OCI-LY1 (cell line): ENCODE data around the gene ZNF862.

Source experiments
- H2AFZ ChIP-seq: fragments of 200-600 bp; sonication (generic), shearing (Covaris generic); 2 replicates; pipeline ENCODE4 v1.6.0; 2014; ENCODE audit warnings: antibody characterized with exemption, mild to moderate bottlenecking, low read length
- H3F3A ChIP-seq: fragments of 200-600 bp; sonication (generic), shearing (Covaris generic); 2 replicates; pipeline ENCODE4 v1.6.0; 2014; ENCODE audit warnings: mild to moderate bottlenecking, antibody characterized with exemption, low read length, moderate library complexity; ENCODE audit not compliant: insufficient read depth
- H3K27ac ChIP-seq: fragments of 200-600 bp; sonication (generic); 2 replicates; pipeline ENCODE4 v1.5.1; 2014; ENCODE audit warnings: low read length, mixed run types, mild to moderate bottlenecking, low read depth; ENCODE audit not compliant: poor library complexity, severe bottlenecking
- H3K27me3 ChIP-seq: fragments of 200-600 bp; sonication (generic); 2 replicates; pipeline ENCODE4 v1.6.0; 2014; ENCODE audit warnings: antibody characterized with exemption, mild to moderate bottlenecking, low read length, moderate library complexity; ENCODE audit not compliant: insufficient read depth
- H3K36me3 ChIP-seq: fragments of 200-600 bp; sonication (generic); 2 replicates; pipeline ENCODE4 v1.6.1; 2014; ENCODE audit warnings: mild to moderate bottlenecking, antibody characterized with exemption, low read length, moderate library complexity, mixed read lengths; ENCODE audit not compliant: insufficient read depth
- H3K4me1 ChIP-seq: fragments of 200-600 bp; sonication (generic); 2 replicates; pipeline ENCODE4 v1.5.1; 2014; ENCODE audit warnings: mild to moderate bottlenecking, low read length, moderate library complexity; ENCODE audit not compliant: insufficient read depth, severe bottlenecking
- H3K4me2 ChIP-seq: fragments of 200-600 bp; sonication (generic), shearing (Covaris generic); 2 replicates; pipeline ENCODE4 v1.6.1; 2014; ENCODE audit warnings: low read length
- H3K4me3 ChIP-seq: fragments of 200-600 bp; sonication (generic); 2 replicates; pipeline ENCODE4 v1.5.1; 2014; ENCODE audit warnings: low read length, low read depth, mild to moderate bottlenecking, mixed read lengths; ENCODE audit not compliant: poor library complexity, severe bottlenecking
- H3K79me2 ChIP-seq: fragments of 200-600 bp; shearing (Covaris generic); 2 replicates; pipeline ENCODE4 v1.6.1; 2016; ENCODE audit warnings: mixed run types, low read length, mixed read lengths; ENCODE audit not compliant: insufficient read depth
- H3K9ac ChIP-seq: fragments of 200-600 bp; sonication (generic), shearing (Covaris generic); 2 replicates; pipeline ENCODE4 v1.6.1; 2014; ENCODE audit warnings: mild to moderate bottlenecking, low read length, mixed read lengths
- H3K9me2 ChIP-seq: fragments of 200-600 bp; sonication (generic), shearing (Covaris generic); 2 replicates; pipeline ENCODE4 v1.6.1; 2014; ENCODE audit warnings: low read depth, mild to moderate bottlenecking, low read length, mixed read lengths
- H3K9me3 ChIP-seq: fragments of 200-600 bp; shearing (Covaris generic); 2 replicates; pipeline ENCODE4 v1.6.1; 2014; ENCODE audit warnings: low read length, mixed read lengths
- H4K20me1 ChIP-seq: fragments of 200-600 bp; sonication (generic), shearing (Covaris generic); 2 replicates; pipeline ENCODE4 v1.6.0; 2016; ENCODE audit warnings: mild to moderate bottlenecking, low read length; ENCODE audit not compliant: insufficient read depth
- EZH2 ChIP-seq: fragments of 200-600 bp; sonication (generic), shearing (Covaris generic); IDR thresholded peaks from 2 replicates; pipeline ENCODE4 v1.8.0; 2017; ENCODE audit warnings: borderline replicate concordance, mixed run types, mild to moderate bottlenecking, antibody characterized with exemption, low read length, moderate library complexity, mixed read lengths
- TF ChIP-seq, protein P1 (sequence below): fragments of 200-600 bp; sonication (generic), shearing (Covaris generic); IDR thresholded peaks from 2 replicates; pipeline ENCODE4 v1.5.1; 2017; ENCODE audit warnings: mild to moderate bottlenecking, antibody characterized with exemption, low read length, moderate library complexity, mixed read lengths

The ZNF862 gene

DNA sequence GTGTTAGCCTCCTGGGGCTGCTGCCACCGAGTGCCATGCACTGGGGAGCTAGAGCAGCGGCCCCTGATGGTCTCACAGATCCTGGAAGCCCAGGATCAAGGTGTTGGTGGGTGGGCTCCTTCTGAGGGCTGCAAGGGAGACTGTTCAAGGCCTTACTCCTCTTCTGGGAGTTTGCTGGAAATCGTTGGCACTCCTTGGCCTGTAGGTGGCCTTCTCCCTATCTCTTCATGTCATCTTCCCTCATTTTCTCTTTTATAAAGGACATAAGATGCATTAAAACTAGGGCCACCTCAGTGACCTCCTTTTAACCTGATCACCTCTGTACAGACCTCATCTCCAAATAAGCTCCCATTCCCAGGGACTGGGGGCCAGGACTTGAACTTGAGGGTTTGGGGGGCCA is 27.0 kb upstream of the ZNF862 start:
- Histone ChIP-seq H3K4me2 (no peak overlapping the region), H3K27ac (no peak overlapping the region), H3K4me3 (no peak overlapping the region), H3K9me2 (no peaks in the 10 kb centered on the region), H2AFZ (no peak overlapping the region), H3F3A (no peaks in the 10 kb centered on the region), H3K9ac (no peak overlapping the region), H4K20me1 (no peaks in the 10 kb centered on the region), H3K4me1 (no peaks in the 10 kb centered on the region), H3K36me3 (no peaks in the 10 kb centered on the region), H3K9me3 (no peaks in the 10 kb centered on the region), H3K79me2 (no peaks in the 10 kb centered on the region), H3K27me3 (no peaks in the 10 kb centered on the region; the same call in 1 of the 2 replicates)
- no peak for TF ChIP-seq EZH2
- TF ChIP-seq, protein P1, sequence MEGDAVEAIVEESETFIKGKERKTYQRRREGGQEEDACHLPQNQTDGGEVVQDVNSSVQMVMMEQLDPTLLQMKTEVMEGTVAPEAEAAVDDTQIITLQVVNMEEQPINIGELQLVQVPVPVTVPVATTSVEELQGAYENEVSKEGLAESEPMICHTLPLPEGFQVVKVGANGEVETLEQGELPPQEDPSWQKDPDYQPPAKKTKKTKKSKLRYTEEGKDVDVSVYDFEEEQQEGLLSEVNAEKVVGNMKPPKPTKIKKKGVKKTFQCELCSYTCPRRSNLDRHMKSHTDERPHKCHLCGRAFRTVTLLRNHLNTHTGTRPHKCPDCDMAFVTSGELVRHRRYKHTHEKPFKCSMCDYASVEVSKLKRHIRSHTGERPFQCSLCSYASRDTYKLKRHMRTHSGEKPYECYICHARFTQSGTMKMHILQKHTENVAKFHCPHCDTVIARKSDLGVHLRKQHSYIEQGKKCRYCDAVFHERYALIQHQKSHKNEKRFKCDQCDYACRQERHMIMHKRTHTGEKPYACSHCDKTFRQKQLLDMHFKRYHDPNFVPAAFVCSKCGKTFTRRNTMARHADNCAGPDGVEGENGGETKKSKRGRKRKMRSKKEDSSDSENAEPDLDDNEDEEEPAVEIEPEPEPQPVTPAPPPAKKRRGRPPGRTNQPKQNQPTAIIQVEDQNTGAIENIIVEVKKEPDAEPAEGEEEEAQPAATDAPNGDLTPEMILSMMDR = peak; percentile 35

DNA sequence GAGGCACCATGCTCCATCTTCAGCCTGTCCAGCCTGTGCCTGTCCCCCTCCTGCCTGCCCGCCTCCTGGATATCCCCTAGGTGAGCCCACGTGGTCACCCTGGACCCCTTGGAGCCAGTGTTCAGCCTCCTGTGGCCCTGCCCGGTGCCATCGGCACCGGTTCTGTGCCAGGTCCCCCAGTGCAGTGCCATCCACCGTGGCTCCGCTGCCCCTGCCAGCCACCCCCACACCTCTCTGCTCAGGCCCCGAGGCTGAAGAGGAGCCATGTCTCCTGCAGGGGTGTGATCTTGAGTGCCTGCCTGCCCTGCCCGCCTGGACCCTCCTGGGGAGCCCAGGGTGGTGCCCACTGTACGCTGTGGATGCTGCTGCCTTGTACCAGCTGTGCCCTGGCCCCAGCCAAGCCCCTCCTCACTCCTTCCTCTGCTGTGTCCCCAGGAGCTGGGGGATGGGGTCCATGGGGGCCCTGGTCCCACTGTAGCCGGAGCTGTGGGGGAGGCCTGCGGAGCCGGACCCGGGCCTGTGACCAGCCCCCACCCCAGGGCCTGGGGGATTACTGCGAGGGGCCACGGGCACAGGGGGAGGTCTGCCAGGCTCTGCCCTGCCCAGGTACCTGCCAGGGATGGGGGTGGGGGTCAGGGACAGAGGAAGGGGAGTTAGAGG is 26.2 kb upstream of the ZNF862 start:
- Histone ChIP-seq H3K4me3 (no peak overlapping the region), H3K4me2 (no peak overlapping the region), H3K9me3 (no peaks in the 10 kb centered on the region), H3K9me2 (no peaks in the 10 kb centered on the region), H3K27me3 (no peaks in the 10 kb centered on the region; the same call in 1 of the 2 replicates), H3K27ac (no peak overlapping the region), H2AFZ (no peak overlapping the region), H3K36me3 (no peaks in the 10 kb centered on the region), H4K20me1 (no peaks in the 10 kb centered on the region), H3K4me1 (no peaks in the 10 kb centered on the region), H3F3A (no peaks in the 10 kb centered on the region), H3K9ac (no peak overlapping the region), H3K79me2 (no peaks in the 10 kb centered on the region)
- TF ChIP-seq, protein P1 = no peak
- no peak for TF ChIP-seq EZH2

DNA sequence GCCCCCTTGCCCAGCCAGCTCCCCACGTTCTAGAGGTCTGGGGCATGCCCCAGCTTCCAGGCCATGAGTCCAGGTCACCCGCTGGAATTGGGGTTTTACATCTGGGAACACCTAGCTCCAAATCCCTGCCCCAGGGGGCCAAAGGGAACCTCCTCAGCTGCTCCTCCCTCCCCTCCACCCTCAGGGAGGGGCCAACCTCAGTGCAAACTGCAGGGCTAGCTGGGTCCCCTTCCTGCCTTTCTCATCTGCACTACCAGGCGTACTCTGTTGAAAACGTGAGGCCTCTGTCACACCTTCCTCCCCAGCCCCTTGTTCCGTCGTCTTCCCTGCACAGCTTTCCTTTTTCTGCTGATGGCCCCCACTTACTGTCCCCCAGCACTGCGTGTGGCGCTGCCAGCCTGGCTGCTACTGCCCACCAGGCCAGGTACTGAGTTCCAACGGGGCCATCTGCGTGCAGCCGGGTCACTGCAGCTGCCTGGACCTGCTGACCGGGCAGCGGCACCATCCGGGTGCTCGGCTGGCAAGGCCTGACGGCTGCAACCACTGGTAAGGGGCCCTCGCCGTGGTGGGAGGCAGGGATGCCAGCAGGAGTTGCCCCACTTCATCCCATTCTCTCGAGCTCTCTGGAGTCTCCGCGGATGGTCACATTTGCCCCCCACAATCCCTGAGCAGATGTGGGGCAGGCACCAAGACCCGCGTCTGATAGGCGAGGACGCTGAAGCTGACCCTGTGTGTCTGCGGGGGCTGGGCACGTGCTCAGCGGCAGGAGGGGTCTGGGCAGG is 24.7 kb upstream of the ZNF862 start:
- no peak overlapping the region for H3K4me2 ChIP-seq
- no peak overlapping the region for H2AFZ ChIP-seq
- H3K9ac ChIP-seq = no peak overlapping the region
- H3K27ac ChIP-seq = no peak overlapping the region
- H4K20me1 ChIP-seq = no peaks in the 10 kb centered on the region
- no peak overlapping the region for H3K4me3 ChIP-seq
- H3K4me1 ChIP-seq = no peaks in the 10 kb centered on the region
- TF ChIP-seq, protein P1 = no peak
- TF ChIP-seq EZH2 = no peak
- H3K27me3 ChIP-seq = no peaks in the 10 kb centered on the region; the same call in none of the 2 replicates
- no peaks in the 10 kb centered on the region for H3K9me3 ChIP-seq
- no peaks in the 10 kb centered on the region for H3F3A ChIP-seq
- no peaks in the 10 kb centered on the region for H3K36me3 ChIP-seq
- no peaks in the 10 kb centered on the region for H3K9me2 ChIP-seq
- H3K79me2 ChIP-seq = no peaks in the 10 kb centered on the region
